Body of pancreas (tissue), 4 donors: ENCODE measurements around the gene PITX3. TPM values are rescaled to one million over a fixed set of nuclear protein-coding genes. Genes with fewer than 3 reads are reported as not detected.
A peak's percentile ranks its signal among the peaks of the same experiment; 100 is the strongest.

Source experiments
- ATAC-seq: fragments of 150-250 bp; one replicate; pipeline ENCODE4 v1.9.1; 2016
- DNase-seq, 4 donors: peaks; one replicate each; pipeline ENCODE4 v3.0.0-alpha.2; 2019
- H3K27ac ChIP-seq, 4 donors: fragments of 200-600 bp; sonication (generic); 1 replicate in 3 of 4; 2 replicates in 1 of 4; pipeline versions ENCODE4 v1.5.1 to v1.6.1; 2016 to 2019; ENCODE audit warnings: mild to moderate bottlenecking in 1 of 4, mixed read lengths in 1 of 4, moderate library complexity in 1 of 4
- H3K27me3 ChIP-seq, 2 donors: fragments of 200-600 bp; sonication (generic); one replicate each; pipeline ENCODE4 v1.6.0; 2016; ENCODE audit warnings: mild to moderate bottlenecking in 1 of 2
- H3K36me3 ChIP-seq, 2 donors: fragments of 200-600 bp; sonication (generic); replicated peaks in 1 of 2; 2 replicates each; pipeline ENCODE4 v1.5.1; 2016; ENCODE audit warnings: low read depth in 2 of 2; ENCODE audit not compliant: insufficient read depth in 1 of 2
- H3K4me1 ChIP-seq: fragments of 200-600 bp; sonication (generic); one replicate; pipeline ENCODE4 v1.6.0; 2016
- H3K4me3 ChIP-seq, 2 donors: fragments of 200-600 bp; sonication (generic); 1 replicate in 1 of 2; 2 replicates in 1 of 2; pipeline ENCODE4 v1.5.1; 2016 to 2019
- H3K9me3 ChIP-seq, 3 donors: fragments of 200-600 bp; sonication (generic); 1 replicate in 2 of 3; 2 replicates in 1 of 3; pipeline ENCODE4 v1.5.1; 2016
- CTCF ChIP-seq, 7 experiments: fragments of 450-650 bp in 4 of 7; fragments of 200-600 bp in 3 of 7; sonication (generic) in 3 of 7; IDR thresholded peaks; one replicate each; pipeline ENCODE4 v1.5.1; 2016 to 2019; ENCODE audit warnings: antibody characterized with exemption in 7 of 7
- POLR2A ChIP-seq, 3 donors: fragments of 450-650 bp; IDR thresholded peaks; one replicate each; pipeline ENCODE4 v1.6.1; 2016; ENCODE audit warnings: antibody characterized with exemption in 3 of 3, mild to moderate bottlenecking in 2 of 3
- WGBS, 2 donors: methylation state at CpG; one replicate each; pipeline ENCODE4 v1.1.5; 2017; 5-methylcytosine and 5-hydroxymethylcytosine counted together
- intact Hi-C: fragments of 100-400 bp; cut with DNase I; formaldehyde crosslinking; loops from one replicate; pipeline ENCODE4 v1.15.1; 2023
- total RNA-seq, 2 donors: library from RNA; depleted of rRNA; stranded (reverse); fragments of >200 nt; gene quantifications; one replicate each; pipeline ENCODE4 v1.1.0, GENCODE V29; 2016

The PITX3 gene
- total RNA-seq = not detected

GRCh38 chr10:102241444-102242117 is at the start of gene PITX3:
TSS of gene PITX3 (minus strand) at chr10:102241512. CDS start at chr10:102232080, 9,432 bp downstream.
- 1 to 2% methylated on average over 15 to 56 of the region's 57 CpGs for WGBS, 2 donors

GRCh38 chr10:102289840-102290239 is 48.5 kb upstream of the PITX3 start:
- no peaks in the 10 kb centered on the region for H3K36me3 ChIP-seq
- 94 to 97% methylated on average over 3 of the region's 3 CpGs for WGBS, 2 donors
- no peak overlapping the region for H3K27ac ChIP-seq
- H3K9me3 ChIP-seq = no peaks in the 10 kb centered on the region
- intact Hi-C loops = no loop called here
- ATAC-seq (no peak), DNase-seq (no peak)
- H3K4me1 ChIP-seq = peaks cover 14% of the 10 kb centered on the region
- TF ChIP-seq CTCF (IDR thresholded peaks at IDR 0.05) = no peak
- no peak for TF ChIP-seq POLR2A (IDR thresholded peaks at IDR 0.05)
- H3K27me3 ChIP-seq = no peaks in the 10 kb centered on the region
- no peak overlapping the region for H3K4me3 ChIP-seq

More at GRCh38 chr10:102241444-102242117, at the start of gene PITX3:
- peak; percentile 86 to 95 (median 90) for DNase-seq
- intact Hi-C loops = no loop called here
- Histone ChIP-seq H3K4me3 (peak within 1 kb of the TSS; percentile 7 to 45), H3K9me3 (no peaks in the 10 kb centered on the region), H3K27ac (no peak within 1 kb of the TSS), H3K27me3 (no peaks in the 10 kb centered on the region), H3K4me1 (peaks cover 27% of the 10 kb centered on the region), H3K36me3 (no peaks in the 10 kb centered on the region)
- TF ChIP-seq CTCF (IDR thresholded peaks at IDR 0.05) (peak in 1 of 7 experiments; percentile 1), POLR2A (IDR thresholded peaks at IDR 0.05) (no peak)
- peak; percentile 49 for ATAC-seq

- H3K9me3 ChIP-seq = no peaks in the 10 kb centered on the region
- no peak for DNase-seq
- H3K36me3 ChIP-seq = no peaks in the 10 kb centered on the region
- peaks cover 14% of the 10 kb centered on the region for H3K4me1 ChIP-seq
- intact Hi-C loops = no loop called here
- no peaks in the 10 kb centered on the region for H3K27me3 ChIP-seq
- 97 to 100% methylated on average over 2 of the region's 2 CpGs for WGBS, 2 donors
- no peak overlapping the region for H3K4me3 ChIP-seq
- TF ChIP-seq POLR2A (IDR thresholded peaks at IDR 0.05) = no peak
- no peak for TF ChIP-seq CTCF (IDR thresholded peaks at IDR 0.05)
- H3K27ac ChIP-seq = no peak overlapping the region
- no peak for ATAC-seq
These were observed 48.0 kb upstream of the PITX3 start for GRCh38 chr10:102289356-102289755.

- H3K36me3 ChIP-seq = no peaks in the 10 kb centered on the region
- H3K9me3 ChIP-seq = no peaks in the 10 kb centered on the region
- no peak for TF ChIP-seq POLR2A (IDR thresholded peaks at IDR 0.05)
- TF ChIP-seq CTCF (IDR thresholded peaks at IDR 0.05) = no peak
- no peaks in the 10 kb centered on the region for H3K27me3 ChIP-seq
- no peak overlapping the region for H3K27ac ChIP-seq
- WGBS, 2 donors = 94 to 97% methylated on average over 4 of the region's 4 CpGs
- no peak overlapping the region for H3K4me3 ChIP-seq
- ATAC-seq (no peak), DNase-seq (no peak)
- H3K4me1 ChIP-seq = peaks cover 14% of the 10 kb centered on the region
- intact Hi-C loops = no loop called here
These were observed 46.7 kb upstream of the PITX3 start for GRCh38 chr10:102287991-102288390.

GRCh38 chr10:102287538-102287937 is 46.2 kb upstream of the PITX3 start:
- Histone ChIP-seq H3K9me3 (no peaks in the 10 kb centered on the region), H3K4me3 (no peak overlapping the region), H3K36me3 (no peaks in the 10 kb centered on the region), H3K27ac (no peak overlapping the region), H3K4me1 (peaks cover 14% of the 10 kb centered on the region), H3K27me3 (no peaks in the 10 kb centered on the region)
- ATAC-seq = no peak
- TF ChIP-seq POLR2A (IDR thresholded peaks at IDR 0.05) (no peak), CTCF (IDR thresholded peaks at IDR 0.05) (no peak)
- intact Hi-C loops = no loop called here
- no peak for DNase-seq
